ENCODE results near the gene SPATS1.

Gene SPATS1

GRCh38 chr6:44387346-44388134 is 45.1 kb downstream of the SPATS1 start, which contains the start of gene CDC5L:
Gene CDC5L, plus strand, starts transcription at chr6:44387706. Its CDS starts 118 bp downstream, at chr6:44387824.
- DNase-seq (ENCODE audit: low read depth), result peak; percentile 75

DNA sequence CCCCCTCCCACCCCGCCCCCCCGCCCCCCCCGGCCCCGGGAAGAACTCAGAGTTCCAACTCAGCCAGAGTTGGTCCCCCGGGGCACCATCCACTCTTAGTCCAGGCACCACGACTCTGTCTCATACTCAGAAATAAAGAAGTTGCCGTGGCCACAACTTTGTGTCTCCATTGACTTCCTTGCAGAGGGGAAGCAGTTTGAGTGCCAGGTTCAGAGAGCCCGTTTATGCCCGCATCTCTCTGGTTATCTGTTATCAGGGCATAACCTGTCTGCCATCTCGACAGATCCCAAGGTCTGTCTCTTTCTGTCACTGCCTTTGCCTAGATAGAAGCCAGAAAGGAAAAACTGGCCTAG is 45.7 kb downstream of the SPATS1 start:
- DNase-seq (ENCODE audit: low read depth), result no peak

- DNase-seq (ENCODE audit: low read depth), result no peak
These were observed 46.4 kb downstream of the SPATS1 start for GRCh38 chr6:44388887-44389286.

DNA sequence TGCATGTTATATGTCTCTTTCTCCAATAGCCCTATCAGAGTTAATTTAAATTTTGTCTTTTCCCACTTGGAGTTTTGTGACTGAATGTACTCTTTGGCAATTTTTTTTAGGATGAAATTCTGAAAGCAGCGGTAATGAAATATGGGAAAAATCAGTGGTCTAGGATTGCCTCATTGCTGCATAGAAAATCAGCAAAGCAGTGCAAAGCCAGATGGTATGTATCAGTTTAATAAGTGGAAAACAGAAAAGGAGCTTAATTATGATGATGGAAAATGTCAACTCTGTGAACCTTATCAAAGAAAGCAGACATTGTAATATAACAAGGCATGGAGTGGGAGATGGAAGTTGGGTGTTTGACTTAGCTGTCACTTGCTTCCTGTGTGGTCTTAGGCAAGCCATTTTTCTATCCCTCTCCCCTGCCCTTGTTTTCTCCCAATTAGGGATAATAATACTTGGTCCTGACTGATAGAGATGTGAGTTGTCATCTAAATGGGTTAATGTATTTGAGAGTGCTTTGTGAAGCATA is 47.8 kb downstream of the SPATS1 start:
- no peak for DNase-seq (ENCODE audit: low read depth)

All from stimulated activated CD8-positive, alpha-beta memory T cell treated with anti-CD3 and anti-CD28 coated beads, Interleukin-15, amount 100 ng/mL, for 24 hours (primary cell).